LNCaP clone FGC (cell line): ENCODE results near the gene TRIM61.
"Not testable (repeated sequence)": the region's sequence is repeated elsewhere in the genome, so short reads cannot be mapped to it uniquely, and the experiment has no call there.

Experiments
- DNase-seq: peaks from one replicate; pipeline ENCODE4 v3.0.0-alpha.2; 2011; ENCODE audit warnings: low read depth
- H3K4me3 ChIP-seq: 2 replicates; pipeline ENCODE4 v1.5.1; 2011; ENCODE audit warnings: mild to moderate bottlenecking, low read depth, low read length, control low read depth
- CTCF ChIP-seq: IDR thresholded peaks from 2 replicates; pipeline ENCODE4 v1.5.1; 2012; ENCODE audit warnings: mild to moderate bottlenecking; ENCODE audit not compliant: control insufficient read depth, insufficient read depth; ENCODE audit errors: extremely low read depth

The TRIM61 gene

GRCh38 chr4:164989471-164989870 lies 12.0 kb upstream of the TRIM61 start:
- no peak overlapping the region for H3K4me3 ChIP-seq
- DNase-seq = no peak
- no peak for TF ChIP-seq CTCF

DNA sequence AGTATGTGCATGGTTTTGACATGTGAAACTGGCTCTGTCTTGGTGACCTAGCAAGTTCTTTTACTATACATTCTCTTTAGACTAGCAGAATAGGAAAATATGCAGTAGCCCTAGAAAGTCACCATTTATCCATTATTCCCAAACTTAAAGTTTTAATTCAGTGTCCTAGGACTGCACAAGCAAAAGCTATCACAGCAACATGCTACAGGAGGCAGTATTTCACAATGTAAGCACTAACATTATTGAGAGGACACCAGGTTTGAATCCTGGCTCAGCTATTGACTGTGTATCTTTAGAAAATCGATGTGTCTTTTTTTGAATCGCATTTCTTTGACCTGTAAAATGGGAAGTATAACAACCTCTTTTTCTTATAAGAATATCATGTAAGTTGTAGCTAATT lies 5.5 kb downstream of the TRIM61 start:
- DNase-seq, H3K4me3 ChIP-seq: not testable (repeated sequence)
- TF ChIP-seq CTCF = 0 out of 2 replicates have a peak, but pooled peaks have one; percentile 18

GRCh38 chr4:164959896-164960295 lies 17.6 kb downstream of the TRIM61 start:
- no peak for TF ChIP-seq CTCF
- DNase-seq = no peak
- no peak overlapping the region for H3K4me3 ChIP-seq

DNA sequence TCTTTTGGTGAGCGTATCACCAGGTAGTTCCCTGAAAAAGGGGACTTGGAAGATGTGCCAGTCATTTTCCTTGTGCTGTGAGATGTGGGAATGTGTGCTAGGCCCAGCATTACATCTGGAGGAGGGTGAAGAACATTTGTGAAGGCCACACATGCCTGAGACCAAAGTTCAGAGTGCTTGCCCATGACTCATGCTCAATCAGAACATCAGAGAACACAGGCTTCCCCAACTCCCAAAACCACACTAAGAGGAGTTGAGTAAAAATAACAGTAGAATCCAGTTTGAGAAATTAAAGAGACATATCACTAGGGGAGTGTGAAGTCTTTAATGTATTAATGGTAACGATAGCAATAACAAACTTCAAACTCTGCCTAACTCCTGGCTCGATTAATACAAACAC lies 18.0 kb downstream of the TRIM61 start:
- not testable (repeated sequence) for DNase-seq, H3K4me3 ChIP-seq

GRCh38 chr4:164956766-164957643 lies 20.5 kb downstream of the TRIM61 start:
- no peak for TF ChIP-seq CTCF
- peak; percentile 64 for DNase-seq
- H3K4me3 ChIP-seq = peak overlapping the region; percentile 76

DNA sequence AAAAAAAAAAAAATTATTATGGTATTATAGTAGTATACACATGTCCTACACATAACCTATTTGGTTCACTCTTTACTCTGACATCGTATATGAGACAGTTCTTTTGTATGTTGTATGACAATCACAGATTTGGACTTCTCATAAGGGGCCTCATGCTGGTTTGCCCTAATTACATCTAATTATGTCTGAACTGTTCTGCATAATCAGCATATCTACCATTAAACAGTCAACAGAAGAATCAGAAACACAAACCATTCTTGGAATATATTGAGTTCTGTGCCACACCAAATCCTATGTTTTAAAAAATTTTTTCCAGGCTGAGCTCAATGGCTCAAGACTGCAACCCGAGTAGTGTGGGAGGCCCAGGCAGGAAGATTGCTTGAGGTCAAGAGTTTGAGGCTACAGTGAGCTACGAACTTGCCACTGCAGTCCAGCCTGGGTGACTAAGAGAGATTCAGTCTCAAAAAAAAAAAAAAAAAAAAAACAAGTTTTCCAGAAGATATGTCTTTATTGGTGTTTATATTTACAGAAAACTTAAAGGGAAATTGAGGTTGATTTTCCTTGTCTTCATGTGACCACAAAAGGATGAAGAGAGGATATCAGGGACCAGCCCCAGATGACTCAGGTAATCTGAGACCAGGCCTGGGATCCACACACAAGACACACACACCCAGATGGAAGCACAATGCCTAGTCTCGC lies 22.2 kb downstream of the TRIM61 start:
- no peak for TF ChIP-seq CTCF
- H3K4me3 ChIP-seq = no peak overlapping the region
- DNase-seq = no peak

DNA sequence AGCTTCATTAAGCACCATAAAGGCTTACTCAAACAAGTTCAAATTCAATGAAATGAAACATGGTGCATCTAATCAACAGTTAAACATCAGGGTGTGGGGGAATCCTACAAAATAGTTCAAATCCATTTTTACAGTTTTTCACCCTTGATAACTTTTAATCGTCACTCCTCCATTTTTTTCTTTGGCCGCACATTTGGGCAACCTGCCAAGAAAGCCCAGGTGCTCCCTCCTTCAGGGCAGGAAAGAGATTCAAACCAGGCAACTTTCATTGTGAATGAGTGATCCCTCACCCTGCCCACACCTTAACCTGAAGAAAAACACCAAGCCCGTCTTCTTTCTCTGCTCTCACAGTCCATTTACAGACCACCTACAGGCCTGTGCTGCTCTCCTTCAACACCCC lies 24.9 kb downstream of the TRIM61 start:
- no peak overlapping the region for H3K4me3 ChIP-seq
- DNase-seq = no peak
- no peak for TF ChIP-seq CTCF
